CD4-positive, alpha-beta T cell (primary cell): ENCODE results near the gene NUF2. TPM values are rescaled to one million over a fixed set of nuclear protein-coding genes. Genes with fewer than 3 reads are reported as not detected.

ENCODE experiments used
- ATAC-seq: fragments of 200-7000 bp; cut with Tn5 transposase; one replicate; pipeline ENCODE4 v1.10.0; 2022; ENCODE audit warnings: mild to moderate bottlenecking; ENCODE audit not compliant: poor library complexity
- CTCF ChIA-PET: fragments of 350-600 bp; sonication (Branson Sonifier 250); formaldehyde crosslinking; loops from one replicate; lab custom pipeline; 2021; ENCODE audit warnings: antibody characterized with exemption, inconsistent platforms; lab: Charles Lee
- POLR2A ChIA-PET: fragments of 350-600 bp; sonication (Branson Sonifier 250); formaldehyde crosslinking; loops from one replicate; lab custom pipeline; 2021; ENCODE audit warnings: antibody characterized with exemption, inconsistent platforms; lab: Charles Lee
- DNase-seq, 14 experiments: peaks; one replicate each; pipeline ENCODE4 v3.0.0-alpha.2; 2013 to 2020; ENCODE audit warnings: mixed read lengths in 2 of 14
- H3K27ac ChIP-seq, 2 donors: one replicate each; pipeline versions ENCODE4 v1.5.1 to v1.7.0; 2013; ENCODE audit warnings: low read length in 2 of 2, low read depth in 1 of 2, mild to moderate bottlenecking in 1 of 2
- H3K27me3 ChIP-seq, 2 experiments: 1 replicate in 1 of 2; 2 replicates in 1 of 2; pipeline versions ENCODE4 v1.6.1 to v1.7.0; 2013; ENCODE audit warnings: low read length in 2 of 2, control low read depth in 1 of 2, mild to moderate bottlenecking in 1 of 2, moderate library complexity in 1 of 2; ENCODE audit not compliant: insufficient read depth in 2 of 2, control insufficient read depth in 1 of 2
- H3K36me3 ChIP-seq: one replicate; pipeline ENCODE4 v1.6.1; 2013; ENCODE audit warnings: low read length, control low read depth; ENCODE audit not compliant: insufficient read depth
- H3K4me1 ChIP-seq: one replicate; pipeline ENCODE4 v1.6.1; 2013; ENCODE audit warnings: low read length, control low read depth; ENCODE audit not compliant: insufficient read depth
- H3K4me3 ChIP-seq: one replicate; pipeline ENCODE4 v1.5.1; 2013; ENCODE audit warnings: mild to moderate bottlenecking, low read length, moderate library complexity
- H3K9me3 ChIP-seq, 2 experiments: 1 replicate in 1 of 2; 2 replicates in 1 of 2; pipeline versions ENCODE4 v1.6.1 to v1.7.0; 2013; ENCODE audit warnings: low read length in 2 of 2, mild to moderate bottlenecking in 2 of 2, control low read depth in 1 of 2, moderate library complexity in 1 of 2; ENCODE audit not compliant: control insufficient read depth in 1 of 2, insufficient read depth in 1 of 2
- H3K27ac Mint-ChIP-seq: one replicate; pipeline ENCODE4 v1.8.0; 2020; ENCODE audit warnings: mixed read lengths
- H3K27me3 Mint-ChIP-seq: one replicate; pipeline ENCODE4 v1.8.0; 2021; ENCODE audit warnings: mixed read lengths
- H3K36me3 Mint-ChIP-seq: one replicate; pipeline ENCODE4 v1.8.0; 2021; ENCODE audit warnings: low read depth, mixed read lengths
- H3K4me1 Mint-ChIP-seq: one replicate; pipeline ENCODE4 v1.8.0; 2021; ENCODE audit warnings: low read depth, mixed read lengths
- H3K4me3 Mint-ChIP-seq: one replicate; pipeline ENCODE4 v1.8.0; 2020; ENCODE audit warnings: mild to moderate bottlenecking, mixed read lengths
- H3K9me3 Mint-ChIP-seq: one replicate; pipeline ENCODE4 v1.8.0; 2020; ENCODE audit warnings: mixed read lengths
- CTCF ChIP-seq: fragments of 200-600 bp; IDR thresholded peaks from one replicate; pipeline ENCODE4 v1.8.0; 2022; ENCODE audit warnings: antibody characterized with exemption, mild to moderate bottlenecking
- intact Hi-C, 2 experiments: fragments of 100-400 bp; cut with DNase I in 1 of 2; cut with micrococcal nuclease in 1 of 2; formaldehyde crosslinking; loops; one replicate each; pipeline versions ENCODE4 v1.15.1 to v1.9.0; 2023 to 2025; cut with DNase I, micrococcal nuclease
- total RNA-seq, 174 experiments: library from RNA in 2 of 174; stranded (reverse) in 2 of 174; gene quantifications; one replicate each; pipeline ENCODE4 v1.2.3 and lab custom pipeline; 2021 to 2026

The NUF2 gene
- total RNA-seq, 2 experiments from 2014 or later, result 1.8 TPM

DNA sequence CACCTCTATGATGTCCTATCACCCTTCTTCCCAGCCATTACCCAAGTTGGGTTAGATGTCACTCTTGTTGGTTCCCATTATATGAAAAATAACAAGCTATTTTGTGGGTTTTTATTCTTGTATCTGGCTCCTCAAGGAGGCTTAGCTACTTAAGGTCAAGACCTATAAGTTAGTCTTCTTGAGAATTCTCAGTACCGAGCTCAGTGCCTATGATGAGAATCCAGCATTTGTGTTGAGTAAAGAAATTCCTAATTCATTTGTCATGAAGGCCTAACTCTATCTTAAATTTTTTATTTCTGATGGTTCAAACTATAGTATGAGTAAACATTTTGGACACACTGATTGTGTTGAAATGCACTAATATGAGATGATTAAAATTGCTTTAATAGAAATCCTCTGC, 15.9 kb downstream of the NUF2 start:
- DNase-seq (no peak), ATAC-seq (no peak)
- Histone ChIP-seq H3K4me3 (no peak overlapping the region), H3K27ac (no peak overlapping the region), H3K36me3 (no peaks in the 10 kb centered on the region), H3K9me3 (no peaks in the 10 kb centered on the region), H3K27me3 (no peaks in the 10 kb centered on the region), H3K4me1 (no peaks in the 10 kb centered on the region)
- Mint-ChIP-seq H3K9me3 (peaks cover 3% of the 10 kb centered on the region), H3K27ac (no peak overlapping the region), H3K27me3 (no peaks in the 10 kb centered on the region), H3K4me1 (no peaks in the 10 kb centered on the region), H3K36me3 (peaks cover 14% of the 10 kb centered on the region), H3K4me3 (no peak overlapping the region)
- POLR2A ChIA-PET, result no interaction called here
- intact Hi-C loops, result no loop called here
- CTCF ChIA-PET, result no interaction called here
- TF ChIP-seq CTCF, result no peak

- Mint-ChIP-seq H3K4me3 (no peak overlapping the region), H3K4me1 (no peaks in the 10 kb centered on the region), H3K36me3 (no peaks in the 10 kb centered on the region), H3K27ac (no peak overlapping the region), H3K9me3 (no peaks in the 10 kb centered on the region), H3K27me3 (no peaks in the 10 kb centered on the region)
- H3K9me3 ChIP-seq, result no peaks in the 10 kb centered on the region
- CTCF ChIA-PET, result no interaction called here
- H3K27me3 ChIP-seq, result no peaks in the 10 kb centered on the region
- no peak for DNase-seq
- intact Hi-C loops, result no loop called here
- POLR2A ChIA-PET, result no interaction called here
- ATAC-seq, result no peak
- H3K4me3 ChIP-seq, result no peak overlapping the region
- no peaks in the 10 kb centered on the region for H3K36me3 ChIP-seq
- no peaks in the 10 kb centered on the region for H3K4me1 ChIP-seq
- no peak overlapping the region for H3K27ac ChIP-seq
- no peak for TF ChIP-seq CTCF
These were observed 24.6 kb downstream of the NUF2 start for GRCh38 chr1:163346326-163346870.

- no peak for TF ChIP-seq CTCF
- no peak overlapping the region for H3K4me3 Mint-ChIP-seq
- no peaks in the 10 kb centered on the region for H3K9me3 ChIP-seq
- H3K36me3 Mint-ChIP-seq, result no peaks in the 10 kb centered on the region
- CTCF ChIA-PET, result no interaction called here
- no peaks in the 10 kb centered on the region for H3K4me1 Mint-ChIP-seq
- POLR2A ChIA-PET, result no interaction called here
- H3K27ac ChIP-seq, result no peak overlapping the region
- no peaks in the 10 kb centered on the region for H3K36me3 ChIP-seq
- no peaks in the 10 kb centered on the region for H3K27me3 ChIP-seq
- H3K4me3 ChIP-seq, result no peak overlapping the region
- DNase-seq, result no peak
- no peak overlapping the region for H3K27ac Mint-ChIP-seq
- H3K9me3 Mint-ChIP-seq, result no peaks in the 10 kb centered on the region
- no peaks in the 10 kb centered on the region for H3K4me1 ChIP-seq
- no peaks in the 10 kb centered on the region for H3K27me3 Mint-ChIP-seq
- no peak for ATAC-seq
- intact Hi-C loops, result no loop called here
These were observed 25.4 kb downstream of the NUF2 start for GRCh38 chr1:163347106-163347505.
